CD14-positive monocyte (primary cell): Measurements from ENCODE around the gene MRPL24. TPM values are rescaled to one million over a fixed set of nuclear protein-coding genes. Genes with fewer than 3 reads are reported as not detected.
A peak's percentile ranks its signal among the peaks of the same experiment; 100 is the strongest.

Experiments used
- DNase-seq, 3 donors: peaks; one replicate each; pipeline ENCODE4 v3.0.0-alpha.2; 2011 to 2022
- H2AFZ ChIP-seq: 2 replicates; pipeline ENCODE4 v1.6.0; 2012; ENCODE audit warnings: mild to moderate bottlenecking, low read depth, low read length, inconsistent platforms; ENCODE audit not compliant: insufficient read depth, poor library complexity, severe bottlenecking
- H3K27ac ChIP-seq, 2 donors: 1 replicate in 1 of 2; 2 replicates in 1 of 2; pipeline ENCODE4 v1.5.1; 2012 to 2013; ENCODE audit warnings: low read length in 2 of 2, control low read depth in 1 of 2, inconsistent platforms in 1 of 2, low read depth in 1 of 2, mild to moderate bottlenecking in 1 of 2
- H3K27me3 ChIP-seq, 2 donors: one replicate each; pipeline versions ENCODE4 v1.6.0 to v1.6.1; 2011 to 2013; ENCODE audit warnings: low read length in 2 of 2; ENCODE audit not compliant: control insufficient read depth in 2 of 2, insufficient read depth in 2 of 2
- H3K36me3 ChIP-seq, 2 donors: replicated peaks in 1 of 2; 1 replicate in 1 of 2; 2 replicates in 1 of 2; pipeline versions ENCODE4 v1.5.1 to v1.6.1; 2012 to 2013; ENCODE audit warnings: low read length in 2 of 2, control low read depth in 1 of 2, inconsistent platforms in 1 of 2, mild to moderate bottlenecking in 1 of 2; ENCODE audit not compliant: insufficient read depth in 2 of 2, control insufficient read depth in 1 of 2
- H3K4me1 ChIP-seq, 2 donors: 1 replicate in 1 of 2; 2 replicates in 1 of 2; pipeline versions ENCODE4 v1.5.1 to v1.6.1; 2012 to 2013; ENCODE audit warnings: low read length in 2 of 2, control low read depth in 1 of 2, inconsistent platforms in 1 of 2, mild to moderate bottlenecking in 1 of 2, moderate library complexity in 1 of 2; ENCODE audit not compliant: insufficient read depth in 2 of 2, control insufficient read depth in 1 of 2
- H3K4me2 ChIP-seq: replicated peaks from 2 replicates; pipeline ENCODE3; 2012; ENCODE audit warnings: low read length, moderate library complexity, mild to moderate bottlenecking; ENCODE audit not compliant: poor library complexity, severe bottlenecking; ENCODE audit errors: extremely low read depth
- H3K4me3 ChIP-seq, 3 experiments: fragments of 200-600 bp in 1 of 3; sonication (generic) in 1 of 3; replicated peaks in 1 of 3; 1 replicate in 2 of 3; 2 replicates in 1 of 3; pipeline ENCODE4 v1.5.1; 2011 to 2013; ENCODE audit warnings: low read length in 3 of 3, mild to moderate bottlenecking in 3 of 3, control low read depth in 2 of 3, low read depth in 2 of 3, inconsistent platforms in 1 of 3, moderate library complexity in 1 of 3
- H3K79me2 ChIP-seq: 2 replicates; pipeline ENCODE4 v1.6.0; 2012; ENCODE audit warnings: mild to moderate bottlenecking, control low read depth, inconsistent platforms, low read length, moderate library complexity; ENCODE audit not compliant: insufficient read depth
- H3K9ac ChIP-seq: 2 replicates; pipeline ENCODE4 v1.6.0; 2017; ENCODE audit warnings: low read length, mild to moderate bottlenecking; ENCODE audit not compliant: insufficient read depth, poor library complexity, severe bottlenecking
- H3K9me3 ChIP-seq, 2 donors: replicated peaks in 1 of 2; 1 replicate in 1 of 2; 2 replicates in 1 of 2; pipeline versions ENCODE4 v1.5.1 to v1.6.1; 2012 to 2013; ENCODE audit warnings: low read length in 2 of 2, control low read depth in 1 of 2; ENCODE audit not compliant: control insufficient read depth in 1 of 2, insufficient read depth in 1 of 2
- H4K20me1 ChIP-seq: 2 replicates; pipeline ENCODE4 v1.6.0; 2012; ENCODE audit warnings: mild to moderate bottlenecking, low read length, control low read depth, moderate library complexity; ENCODE audit not compliant: insufficient read depth
- H3K27ac Mint-ChIP-seq, 7 donors: one replicate each; pipeline ENCODE4 v1.8.0; 2020; ENCODE audit warnings: mild to moderate bottlenecking in 7 of 7, mixed read lengths in 7 of 7, moderate library complexity in 6 of 7, inconsistent platforms in 2 of 7
- H3K27me3 Mint-ChIP-seq, 3 donors: one replicate each; pipeline ENCODE4 v1.8.0; 2021 to 2022; ENCODE audit warnings: low read depth in 3 of 3, mild to moderate bottlenecking in 3 of 3, mixed read lengths in 3 of 3, moderate library complexity in 3 of 3, inconsistent platforms in 1 of 3
- H3K36me3 Mint-ChIP-seq, 2 donors: one replicate each; pipeline ENCODE4 v1.8.0; 2020; ENCODE audit warnings: mixed read lengths in 2 of 2, inconsistent platforms in 1 of 2, mild to moderate bottlenecking in 1 of 2
- H3K4me1 Mint-ChIP-seq: one replicate; pipeline ENCODE4 v1.8.0; 2020; ENCODE audit warnings: mild to moderate bottlenecking, mixed read lengths
- H3K4me3 Mint-ChIP-seq, 2 donors: one replicate each; pipeline ENCODE4 v1.8.0; 2020; ENCODE audit warnings: mild to moderate bottlenecking in 2 of 2, mixed read lengths in 2 of 2, moderate library complexity in 1 of 2
- H3K9me3 Mint-ChIP-seq, 7 donors: one replicate each; pipeline ENCODE4 v1.8.0; 2020 to 2022; ENCODE audit warnings: mixed read lengths in 7 of 7, mild to moderate bottlenecking in 6 of 7, moderate library complexity in 6 of 7, inconsistent platforms in 2 of 7
- CTCF ChIP-seq: fragments of 200-600 bp; IDR thresholded peaks from one replicate; pipeline ENCODE4 v1.8.0; 2022; ENCODE audit warnings: antibody characterized with exemption, mild to moderate bottlenecking
- WGBS: methylation state at CpG from one replicate; pipeline ENCODE4 v1.1.5; 2013; ENCODE audit warnings: missing lambda C conversion rate; ENCODE audit not compliant: insufficient coverage; 5-methylcytosine and 5-hydroxymethylcytosine counted together
- intact Hi-C, 2 donors: fragments of 100-400 bp; cut with micrococcal nuclease; formaldehyde crosslinking; loops; one replicate each; pipeline versions ENCODE4 v1.15.0 to v1.15.1; 2023
- polyA plus RNA-seq, 3 donors: library from polyadenylated mRNA; depleted of rRNA in 1 of 3; unstranded in 2 of 3; stranded (reverse) in 1 of 3; fragments of 300-500 nt in 2 of 3; fragments of >200 nt in 1 of 3; fragmentation: Illumina TruSeq in 2 of 3; gene quantifications; 1 replicate in 2 of 3; 2 replicates in 1 of 3; pipeline ENCODE4 v1.2.3, GENCODE V29; 2012 to 2021

Gene MRPL24
- polyA plus RNA-seq, 3 donors, result 28.7 to 47.0 (median 38.4) TPM

- Mint-ChIP-seq H3K27me3 (peaks cover 0 to 2% (median 0%) of the 10 kb centered on the region in 3 donors), H3K9me3 (peaks cover 0 to 1% (median 0%) of the 10 kb centered on the region in 7 donors), H3K36me3 (peaks cover 14 to 23% of the 10 kb centered on the region in 2 donors), H3K4me1 (peaks cover 29% of the 10 kb centered on the region), H3K4me3 (no peak within 1 kb of the TSS), H3K27ac (no peak within 1 kb of the TSS)
- H3K27me3 ChIP-seq, result no peaks in the 10 kb centered on the region
- H3K9me3 ChIP-seq, result no peaks in the 10 kb centered on the region
- intact Hi-C loops, result loop anchor here (1.0 to 5.0 kb wide), 4 partner anchors 16 to 39 kb away; partner anchors contain the start of genes HDGF (in 2 of the 2), MRPL24 (in 2 of the 2), ISG20L2 (in 1 of the 2) and METTL25B (in 1 of the 2)
- no peak for TF ChIP-seq CTCF
- peak; percentile 97 to 99 (median 99) for DNase-seq
- H4K20me1 ChIP-seq, result peaks cover 18% of the 10 kb centered on the region
- peak within 1 kb of the TSS; percentile 74 to 95 (median 79) for H3K4me3 ChIP-seq
- peaks cover 31 to 37% of the 10 kb centered on the region in 2 donors for H3K4me1 ChIP-seq
- peaks cover 11 to 22% of the 10 kb centered on the region in 2 donors for H3K36me3 ChIP-seq
- H3K27ac ChIP-seq, result peak within 1 kb of the TSS; percentile 93 to 97
- H3K4me2 ChIP-seq, result peak within 1 kb of the TSS; percentile 95
- H3K79me2 ChIP-seq, result peaks cover 57% of the 10 kb centered on the region
- under 1% methylated on average over 45 of the region's 50 CpGs for WGBS
- H3K9ac ChIP-seq, result peak within 1 kb of the TSS; percentile 100
- peak within 1 kb of the TSS; percentile 89 for H2AFZ ChIP-seq
Observed at GRCh38 chr1:156767101-156767878, 26.4 kb upstream of the MRPL24 start, which contains the start of gene PRCC. Gene PRCC (plus strand): TSS chr1:156767535. CDS start chr1:156767772, 237 bp downstream.

- peaks cover 11 to 17% of the 10 kb centered on the region in 2 donors for H3K36me3 Mint-ChIP-seq
Observed at GRCh38 chr1:156766298-156767100, 25.6 kb upstream of the MRPL24 start.

More at GRCh38 chr1:156766298-156767100, 25.6 kb upstream of the MRPL24 start:
- TF ChIP-seq CTCF, result no peak
- peaks cover 31 to 37% of the 10 kb centered on the region in 2 donors for H3K4me1 ChIP-seq
- H2AFZ ChIP-seq, result peak overlapping the region; percentile 89
- H3K9ac ChIP-seq, result peak overlapping the region; percentile 55
- Mint-ChIP-seq H3K9me3 (peaks cover 0 to 1% (median 0%) of the 10 kb centered on the region in 7 donors), H3K27ac (no peak overlapping the region), H3K4me3 (no peak overlapping the region), H3K27me3 (peaks cover 0 to 2% (median 0%) of the 10 kb centered on the region in 3 donors), H3K4me1 (peaks cover 29% of the 10 kb centered on the region)
- H3K9me3 ChIP-seq, result no peaks in the 10 kb centered on the region
- intact Hi-C loops, result loop anchor here (1.0 to 5.0 kb wide), 4 partner anchors 16 to 38 kb away; partner anchors contain the start of genes HDGF (in 2 of the 2), MRPL24 (in 2 of the 2), ISG20L2 (in 1 of the 2) and METTL25B (in 1 of the 2)
- peaks cover 14% of the 10 kb centered on the region for H4K20me1 ChIP-seq
- peaks cover 11 to 17% of the 10 kb centered on the region in 2 donors for H3K36me3 ChIP-seq
- peak overlapping the region; percentile 90 for H3K4me2 ChIP-seq
- H3K27me3 ChIP-seq, result no peaks in the 10 kb centered on the region
- peak overlapping the region; percentile 93 to 97 for H3K27ac ChIP-seq
- DNase-seq, result peak in 1 of 3 donors; percentile 20
- WGBS, result 9% methylated on average over 10 of the region's 14 CpGs
- peak overlapping the region; percentile 74 to 95 (median 79) for H3K4me3 ChIP-seq
- peaks cover 49% of the 10 kb centered on the region for H3K79me2 ChIP-seq
